HEK293 (cell line): Measurements from ENCODE around the gene CAPN10.

Experiments used
- ZBTB17 ChIP-seq: fragments of 450-650 bp; formaldehyde crosslinking; IDR thresholded peaks from 2 replicates; pipeline ENCODE4 v1.5.1; 2016; ENCODE audit warnings: missing biosample characterization, missing genetic modification characterization
- ZFP69B ChIP-seq: fragments of 450-650 bp; formaldehyde crosslinking; IDR thresholded peaks from 2 replicates; pipeline ENCODE4 v1.5.1; 2016; ENCODE audit warnings: missing biosample characterization, missing genetic modification characterization
- ZNF175 ChIP-seq: fragments of 450-650 bp; formaldehyde crosslinking; IDR thresholded peaks from 2 replicates; pipeline ENCODE4 v1.5.1; 2016; ENCODE audit warnings: missing biosample characterization, missing genetic modification characterization
- ZNF514 ChIP-seq: fragments of 450-650 bp; formaldehyde crosslinking; IDR thresholded peaks from 2 replicates; pipeline ENCODE4 v1.5.1; 2016; ENCODE audit warnings: missing biosample characterization, missing genetic modification characterization
- TF ChIP-seq, protein P1 (sequence below): fragments of 450-650 bp; formaldehyde crosslinking; IDR thresholded peaks from 2 replicates; pipeline ENCODE4 v1.5.1; 2016; ENCODE audit warnings: missing biosample characterization, missing genetic modification characterization
- TF ChIP-seq, protein P2 (sequence below): fragments of 450-650 bp; IDR thresholded peaks from 2 replicates; pipeline ENCODE4 v1.5.1; 2018; ENCODE audit warnings: missing biosample characterization, mild to moderate bottlenecking, missing genetic modification characterization

DNA sequence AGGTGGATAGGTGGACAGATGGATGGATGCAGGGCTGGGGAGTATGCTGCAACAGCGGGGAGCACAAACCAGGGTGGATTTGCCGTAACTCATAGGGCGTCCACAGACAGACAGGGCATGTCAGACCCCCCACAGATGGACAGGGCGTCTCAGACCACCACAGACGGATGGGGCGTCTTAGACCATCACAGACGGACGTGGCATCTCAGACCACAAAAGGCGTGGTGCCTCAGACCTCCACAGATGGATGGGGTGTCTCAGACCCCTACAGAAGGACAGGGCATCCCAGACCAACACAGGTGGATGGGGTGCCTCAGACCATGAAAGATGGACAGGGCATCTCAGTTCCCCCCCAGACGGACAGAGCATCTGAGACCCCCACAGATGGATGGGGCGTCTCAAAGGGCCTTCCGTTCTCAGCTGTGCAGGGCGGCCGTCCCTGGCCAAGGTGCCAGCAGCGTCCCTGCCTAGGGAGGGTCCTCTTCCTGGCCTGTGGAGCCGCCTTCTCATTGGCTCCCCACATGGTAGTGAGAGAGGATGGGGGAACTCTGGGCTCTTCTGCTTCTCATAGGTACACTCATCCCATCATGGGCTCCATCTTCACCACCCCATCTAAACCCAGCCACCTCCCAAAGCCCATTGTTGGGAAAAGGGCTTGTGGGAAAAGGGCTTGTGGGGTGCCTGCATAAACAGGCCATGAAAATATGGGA, 30.8 kb upstream of the CAPN10 start:
- TF ChIP-seq, protein P1, sequence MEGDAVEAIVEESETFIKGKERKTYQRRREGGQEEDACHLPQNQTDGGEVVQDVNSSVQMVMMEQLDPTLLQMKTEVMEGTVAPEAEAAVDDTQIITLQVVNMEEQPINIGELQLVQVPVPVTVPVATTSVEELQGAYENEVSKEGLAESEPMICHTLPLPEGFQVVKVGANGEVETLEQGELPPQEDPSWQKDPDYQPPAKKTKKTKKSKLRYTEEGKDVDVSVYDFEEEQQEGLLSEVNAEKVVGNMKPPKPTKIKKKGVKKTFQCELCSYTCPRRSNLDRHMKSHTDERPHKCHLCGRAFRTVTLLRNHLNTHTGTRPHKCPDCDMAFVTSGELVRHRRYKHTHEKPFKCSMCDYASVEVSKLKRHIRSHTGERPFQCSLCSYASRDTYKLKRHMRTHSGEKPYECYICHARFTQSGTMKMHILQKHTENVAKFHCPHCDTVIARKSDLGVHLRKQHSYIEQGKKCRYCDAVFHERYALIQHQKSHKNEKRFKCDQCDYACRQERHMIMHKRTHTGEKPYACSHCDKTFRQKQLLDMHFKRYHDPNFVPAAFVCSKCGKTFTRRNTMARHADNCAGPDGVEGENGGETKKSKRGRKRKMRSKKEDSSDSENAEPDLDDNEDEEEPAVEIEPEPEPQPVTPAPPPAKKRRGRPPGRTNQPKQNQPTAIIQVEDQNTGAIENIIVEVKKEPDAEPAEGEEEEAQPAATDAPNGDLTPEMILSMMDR, result no peak
- TF ChIP-seq ZFP69B (tag by site-specific recombination), result no peak
- no peak for TF ChIP-seq ZNF175 (tag by site-specific recombination)
- TF ChIP-seq, protein P2, sequence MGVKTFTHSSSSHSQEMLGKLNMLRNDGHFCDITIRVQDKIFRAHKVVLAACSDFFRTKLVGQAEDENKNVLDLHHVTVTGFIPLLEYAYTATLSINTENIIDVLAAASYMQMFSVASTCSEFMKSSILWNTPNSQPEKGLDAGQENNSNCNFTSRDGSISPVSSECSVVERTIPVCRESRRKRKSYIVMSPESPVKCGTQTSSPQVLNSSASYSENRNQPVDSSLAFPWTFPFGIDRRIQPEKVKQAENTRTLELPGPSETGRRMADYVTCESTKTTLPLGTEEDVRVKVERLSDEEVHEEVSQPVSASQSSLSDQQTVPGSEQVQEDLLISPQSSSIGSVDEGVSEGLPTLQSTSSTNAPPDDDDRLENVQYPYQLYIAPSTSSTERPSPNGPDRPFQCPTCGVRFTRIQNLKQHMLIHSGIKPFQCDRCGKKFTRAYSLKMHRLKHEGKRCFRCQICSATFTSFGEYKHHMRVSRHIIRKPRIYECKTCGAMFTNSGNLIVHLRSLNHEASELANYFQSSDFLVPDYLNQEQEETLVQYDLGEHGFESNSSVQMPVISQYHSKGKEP (tag by site-specific recombination), result no peak
- TF ChIP-seq ZBTB17, result no peak
- TF ChIP-seq ZNF514, result no peak
